ENCODE results near the gene BCCIP. TPM values are rescaled to one million over a fixed set of nuclear protein-coding genes. Genes with fewer than 3 reads are reported as not detected.

Gene BCCIP
- total RNA-seq, 1 donor from 2014 or later: 39.8 TPM

DNA sequence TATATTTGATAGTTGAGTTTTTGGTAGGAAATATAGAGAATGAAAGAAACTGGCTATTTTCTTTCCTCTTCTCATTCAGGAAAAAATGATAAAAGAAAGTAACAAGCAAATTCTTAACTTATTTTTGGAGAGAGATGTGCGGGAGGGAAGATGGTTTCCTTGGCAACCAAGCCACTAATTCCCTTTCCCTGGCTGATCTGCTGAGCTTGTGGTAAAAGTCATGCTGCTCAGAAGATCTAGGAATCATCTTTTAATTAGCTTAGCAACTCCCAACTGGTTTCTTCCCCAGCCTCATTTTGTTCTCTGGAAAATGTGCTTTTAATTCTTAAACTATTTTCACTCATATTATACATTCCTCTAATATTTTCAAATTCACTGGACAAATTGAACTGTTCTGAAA, 12.1 kb upstream of the BCCIP start:
- Histone ChIP-seq H3K4me3 (no peak overlapping the region), H3K27me3 (ENCODE audit: low read depth) (no peaks in the 10 kb centered on the region), H3K36me3 (peaks cover 86% of the 10 kb centered on the region), H3K27ac (no peak overlapping the region), H3K9me3 (no peaks in the 10 kb centered on the region), H3K4me1 (no peaks in the 10 kb centered on the region)
- DNase-seq (no peak), ATAC-seq (no peak)
- TF ChIP-seq, protein P1, sequence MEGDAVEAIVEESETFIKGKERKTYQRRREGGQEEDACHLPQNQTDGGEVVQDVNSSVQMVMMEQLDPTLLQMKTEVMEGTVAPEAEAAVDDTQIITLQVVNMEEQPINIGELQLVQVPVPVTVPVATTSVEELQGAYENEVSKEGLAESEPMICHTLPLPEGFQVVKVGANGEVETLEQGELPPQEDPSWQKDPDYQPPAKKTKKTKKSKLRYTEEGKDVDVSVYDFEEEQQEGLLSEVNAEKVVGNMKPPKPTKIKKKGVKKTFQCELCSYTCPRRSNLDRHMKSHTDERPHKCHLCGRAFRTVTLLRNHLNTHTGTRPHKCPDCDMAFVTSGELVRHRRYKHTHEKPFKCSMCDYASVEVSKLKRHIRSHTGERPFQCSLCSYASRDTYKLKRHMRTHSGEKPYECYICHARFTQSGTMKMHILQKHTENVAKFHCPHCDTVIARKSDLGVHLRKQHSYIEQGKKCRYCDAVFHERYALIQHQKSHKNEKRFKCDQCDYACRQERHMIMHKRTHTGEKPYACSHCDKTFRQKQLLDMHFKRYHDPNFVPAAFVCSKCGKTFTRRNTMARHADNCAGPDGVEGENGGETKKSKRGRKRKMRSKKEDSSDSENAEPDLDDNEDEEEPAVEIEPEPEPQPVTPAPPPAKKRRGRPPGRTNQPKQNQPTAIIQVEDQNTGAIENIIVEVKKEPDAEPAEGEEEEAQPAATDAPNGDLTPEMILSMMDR (IDR thresholded peaks at IDR 0.05): no peak
- intact Hi-C loops (cut with DNase I): no loop called here

DNA sequence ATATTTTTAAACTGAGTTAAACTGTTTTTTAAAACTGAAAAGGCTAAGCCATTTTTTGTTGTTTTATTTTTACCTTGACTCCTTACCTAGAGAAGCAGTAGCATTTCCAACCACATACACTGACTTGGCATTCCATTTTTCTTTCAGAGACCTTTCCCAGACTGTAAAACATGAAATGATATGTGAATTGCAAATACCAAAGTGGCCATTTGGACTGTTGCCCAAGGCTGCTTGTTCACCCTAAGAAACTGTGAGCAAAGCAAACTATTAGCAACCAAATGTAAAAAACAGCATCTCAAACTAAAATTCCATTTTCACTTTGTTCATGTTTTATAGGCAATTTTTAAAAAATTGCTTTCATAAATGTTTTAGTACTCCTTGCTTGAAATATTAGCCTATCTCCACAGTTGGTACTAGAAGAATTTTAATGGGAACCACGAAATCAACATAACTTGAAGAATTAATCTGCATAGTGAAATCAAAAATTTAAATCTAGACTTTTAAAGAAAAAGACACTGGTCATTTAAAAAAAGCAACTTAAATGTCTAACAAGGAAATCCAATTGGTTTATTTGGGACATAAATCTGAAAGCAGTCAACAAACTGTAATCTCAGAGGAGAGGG, 11.1 kb upstream of the BCCIP start:
- H3K9me3 ChIP-seq: no peaks in the 10 kb centered on the region
- intact Hi-C loops (cut with DNase I): no loop called here
- TF ChIP-seq, protein P1 (IDR thresholded peaks at IDR 0.05): no peak
- no peaks in the 10 kb centered on the region for H3K27me3 ChIP-seq (ENCODE audit: low read depth)
- H3K27ac ChIP-seq: no peak overlapping the region
- ATAC-seq (no peak), DNase-seq (no peak)
- peaks cover 76% of the 10 kb centered on the region for H3K36me3 ChIP-seq
- H3K4me3 ChIP-seq: no peak overlapping the region
- no peaks in the 10 kb centered on the region for H3K4me1 ChIP-seq

DNA sequence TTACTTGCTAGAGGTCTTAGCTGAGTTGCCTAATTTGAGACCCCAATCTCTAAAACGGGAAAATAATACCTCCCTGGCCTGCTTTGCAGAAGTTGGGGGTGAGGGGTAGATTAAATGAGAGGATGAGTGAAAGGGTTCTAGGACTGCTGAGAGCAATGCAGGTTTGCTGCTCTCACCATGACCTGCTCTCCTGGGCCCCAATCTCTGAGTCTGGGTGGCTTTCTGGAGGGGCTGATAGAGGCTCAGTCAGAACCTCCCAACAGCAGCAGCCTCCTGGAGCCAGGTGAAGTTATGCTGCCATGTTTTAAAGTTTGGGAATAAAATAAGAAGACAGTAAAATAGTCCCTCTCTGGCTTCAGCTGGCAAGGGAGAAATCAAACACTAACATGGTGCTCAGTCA, 7.6 kb upstream of the BCCIP start:
- ATAC-seq (no peak), DNase-seq (no peak)
- Histone ChIP-seq H3K4me3 (no peak overlapping the region), H3K27me3 (ENCODE audit: low read depth) (no peaks in the 10 kb centered on the region), H3K36me3 (peaks cover 43% of the 10 kb centered on the region), H3K27ac (no peak overlapping the region), H3K4me1 (no peaks in the 10 kb centered on the region), H3K9me3 (no peaks in the 10 kb centered on the region)
- TF ChIP-seq, protein P1 (IDR thresholded peaks at IDR 0.05): no peak
- intact Hi-C loops (cut with DNase I): no loop called here

DNA sequence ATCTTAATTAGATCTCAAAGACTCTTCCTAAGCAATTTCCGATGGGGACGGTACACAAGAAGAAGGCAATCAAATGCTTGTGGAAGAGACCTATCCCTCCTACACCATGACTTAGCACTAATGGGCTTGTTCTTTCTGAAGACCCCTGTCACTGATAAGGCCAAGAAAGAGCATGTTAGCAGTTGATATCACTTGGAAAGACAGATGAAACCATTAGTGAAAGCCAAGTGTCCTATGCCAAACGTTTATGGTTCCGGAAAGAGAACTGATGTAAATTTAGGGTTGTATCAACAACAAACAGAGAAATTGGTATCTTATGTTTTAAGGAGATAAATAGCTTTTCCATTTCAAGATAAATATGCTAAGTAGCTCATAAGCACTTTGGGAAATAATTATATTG, 6.8 kb upstream of the BCCIP start:
- ATAC-seq (no peak), DNase-seq (no peak)
- no peaks in the 10 kb centered on the region for H3K27me3 ChIP-seq (ENCODE audit: low read depth)
- H3K4me1 ChIP-seq: peaks cover 3% of the 10 kb centered on the region
- H3K36me3 ChIP-seq: peaks cover 35% of the 10 kb centered on the region
- intact Hi-C loops (cut with DNase I): no loop called here
- H3K4me3 ChIP-seq: no peak overlapping the region
- H3K9me3 ChIP-seq: no peaks in the 10 kb centered on the region
- no peak overlapping the region for H3K27ac ChIP-seq
- TF ChIP-seq, protein P1 (IDR thresholded peaks at IDR 0.05): no peak

DNA sequence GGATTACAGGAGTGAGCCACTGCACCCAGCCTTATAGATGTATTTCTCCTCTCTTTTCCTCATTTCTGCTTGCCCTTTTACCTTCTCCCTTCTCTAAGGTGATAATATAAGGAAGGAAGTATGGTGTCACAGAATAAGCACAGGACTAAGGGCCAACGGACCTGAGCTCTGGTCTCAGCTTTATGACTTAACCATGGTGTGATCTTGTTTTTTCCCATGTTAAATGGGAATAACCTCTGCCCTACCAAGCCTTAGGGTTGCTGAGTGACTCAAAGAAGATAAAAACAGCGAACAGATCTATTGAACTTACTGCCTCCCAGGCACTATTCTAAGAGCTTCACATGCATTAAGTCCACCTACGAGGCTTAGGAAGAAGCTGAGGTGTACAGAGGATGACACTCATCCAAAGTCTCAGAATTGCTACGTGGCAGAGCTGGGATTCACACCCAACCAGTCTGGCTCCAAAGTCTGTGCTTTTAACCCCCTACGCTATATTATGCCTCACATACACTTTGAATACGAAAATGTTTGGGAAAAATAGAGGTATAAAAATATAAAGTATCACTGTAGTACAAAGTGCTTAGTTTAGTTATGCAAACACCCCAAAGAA, 5.9 kb upstream of the BCCIP start:
- H3K27ac ChIP-seq: no peak overlapping the region
- H3K27me3 ChIP-seq (ENCODE audit: low read depth): no peaks in the 10 kb centered on the region
- H3K36me3 ChIP-seq: peaks cover 33% of the 10 kb centered on the region
- H3K4me1 ChIP-seq: peaks cover 12% of the 10 kb centered on the region
- ATAC-seq: no peak
- DNase-seq: no peak
- no peak overlapping the region for H3K4me3 ChIP-seq
- intact Hi-C loops (cut with DNase I): no loop called here
- TF ChIP-seq, protein P1 (IDR thresholded peaks at IDR 0.05): no peak
- H3K9me3 ChIP-seq: no peaks in the 10 kb centered on the region
